ENCODE results near the gene MED13L. TPM values are rescaled to one million over a fixed set of nuclear protein-coding genes. Genes with fewer than 3 reads are reported as not detected.

Gene MED13L
- total and polyA plus RNA-seq, 2 of the 8 experiments (the other 6 are each of a cell fraction or from before 2014, with no cell fraction given) = 15.9 to 51.7 TPM

GRCh38 chr12:116039081-116039480 is 238.4 kb downstream of the MED13L start:
- H2BK120ac ChIP-seq (replicated peaks; ENCODE audit: low read depth, low read length) = no peak overlapping the region
- H3K27me3 ChIP-seq (replicated peaks in 1 of 4; ENCODE audit: control insufficient read depth in 3 of 4, extremely low read depth in 1 of 4, insufficient read depth in 3 of 4, low read length in 3 of 4) = no peaks in the 10 kb centered on the region
- no peaks in the 10 kb centered on the region for H3K23me2 ChIP-seq (ENCODE audit: low read depth, low read length)
- WGBS, 2 experiments (ENCODE audit: extremely low coverage in 1 of 2, insufficient coverage in 1 of 2, insufficient read length in 1 of 2, insufficient replicate concordance in 2 of 2, low coverage in 1 of 2, low lambda C conversion rate in 2 of 2, missing lambda C conversion rate in 1 of 2) = 95% methylated on average over 2 of the region's 2 CpGs; no CpG with 5 or more reads in 1 of the 2 experiments
- no peaks in the 10 kb centered on the region for H3K79me1 ChIP-seq (ENCODE audit: low read depth, low read length)
- H3K36me3 ChIP-seq (ENCODE audit: control insufficient read depth in 2 of 4, insufficient read depth in 4 of 4, low read length in 3 of 4) = no peaks in the 10 kb centered on the region
- H3K4ac ChIP-seq (replicated peaks; ENCODE audit: insufficient read length, low read depth, low read length) = no peak overlapping the region
- H4K91ac ChIP-seq (replicated peaks; ENCODE audit: insufficient read length, low read length) = no peak overlapping the region
- CTCF ChIA-PET (ENCODE audit: partially characterized antibody) = interaction anchor here (0.6 to 2.3 kb wide), 7 partner anchors 31 to 228 kb away, joined by 3 to 9 read pairs (median 4); no protein-coding TSS in a partner anchor
- no peak overlapping the region for H2AK5ac ChIP-seq (ENCODE audit: low read depth, low read length)
- H3K4me3 ChIP-seq (ENCODE audit: extremely low read depth in 1 of 4, insufficient read depth in 2 of 4, low read depth in 3 of 4, low read length in 4 of 4) = no peak overlapping the region
- H2BK15ac ChIP-seq (ENCODE audit: low read length) = no peak overlapping the region
- no peak overlapping the region for H2AFZ ChIP-seq (ENCODE audit: low read length)
- H3K18ac ChIP-seq (ENCODE audit: extremely low read depth, low read length) = no peak overlapping the region
- H3K56ac ChIP-seq (replicated peaks; ENCODE audit: insufficient read length, low read depth, low read length) = no peak overlapping the region
- H3K4me2 ChIP-seq (ENCODE audit: insufficient read depth in 1 of 2, low read depth in 2 of 2, low read length in 2 of 2) = no peak overlapping the region
- H3K4me1 ChIP-seq (replicated peaks in 1 of 4; ENCODE audit: control insufficient read depth in 3 of 4, insufficient read depth in 4 of 4, low read length in 3 of 4) = no peaks in the 10 kb centered on the region
- POLR2A ChIA-PET (ENCODE audit: partially characterized antibody) = interaction anchor here (0.6 to 1.1 kb wide), 2 partner anchors 9 to 258 kb away, joined by 3 to 4 read pairs; no protein-coding TSS in a partner anchor
- no peak overlapping the region for H3K9ac ChIP-seq (replicated peaks in 1 of 4; ENCODE audit: extremely low read depth in 1 of 4, low read depth in 3 of 4, low read length in 3 of 4)
- DNase-seq (ENCODE audit: low read depth in 1 of 2, low spot score in 2 of 2) = no peak
- H2BK20ac ChIP-seq (ENCODE audit: low read length) = no peak overlapping the region
- no peaks in the 10 kb centered on the region for H4K20me1 ChIP-seq (replicated peaks in 1 of 2; ENCODE audit: control insufficient read depth in 1 of 2, insufficient read depth in 2 of 2, low read length in 2 of 2)
- no peak overlapping the region for H2BK5ac ChIP-seq (ENCODE audit: low read depth, low read length)
- H2BK12ac ChIP-seq (ENCODE audit: low read depth, low read length) = no peak overlapping the region
- no peak overlapping the region for H3K23ac ChIP-seq (ENCODE audit: insufficient read length)
- H3K14ac ChIP-seq (ENCODE audit: insufficient read length) = no peak overlapping the region
- H4K5ac ChIP-seq (ENCODE audit: insufficient read length, low read depth, low read length) = no peak overlapping the region
- peaks cover 0 to 10% of the 10 kb centered on the region in 2 experiments; a peak in 1 of 4 replicates for H3K79me2 ChIP-seq (ENCODE audit: control insufficient read depth in 1 of 2, insufficient read depth in 2 of 2, low read length in 2 of 2)
- no peak overlapping the region for H3K27ac ChIP-seq (ENCODE audit: low read depth, low read length)
- no peak overlapping the region for H4K8ac ChIP-seq (ENCODE audit: extremely low read depth, insufficient read depth, low read length)
- FAIRE-seq = no peak
- no peaks in the 10 kb centered on the region for H3K9me3 ChIP-seq (ENCODE audit: insufficient read depth in 2 of 2, low read depth in 1 of 2, low read length in 1 of 2)
- no peak for TF ChIP-seq SUZ12 (IDR thresholded peaks at IDR 0.05; ENCODE audit: low read length)
